Measurements from ENCODE around the gene STEAP1.

STEAP1 gene

DNA sequence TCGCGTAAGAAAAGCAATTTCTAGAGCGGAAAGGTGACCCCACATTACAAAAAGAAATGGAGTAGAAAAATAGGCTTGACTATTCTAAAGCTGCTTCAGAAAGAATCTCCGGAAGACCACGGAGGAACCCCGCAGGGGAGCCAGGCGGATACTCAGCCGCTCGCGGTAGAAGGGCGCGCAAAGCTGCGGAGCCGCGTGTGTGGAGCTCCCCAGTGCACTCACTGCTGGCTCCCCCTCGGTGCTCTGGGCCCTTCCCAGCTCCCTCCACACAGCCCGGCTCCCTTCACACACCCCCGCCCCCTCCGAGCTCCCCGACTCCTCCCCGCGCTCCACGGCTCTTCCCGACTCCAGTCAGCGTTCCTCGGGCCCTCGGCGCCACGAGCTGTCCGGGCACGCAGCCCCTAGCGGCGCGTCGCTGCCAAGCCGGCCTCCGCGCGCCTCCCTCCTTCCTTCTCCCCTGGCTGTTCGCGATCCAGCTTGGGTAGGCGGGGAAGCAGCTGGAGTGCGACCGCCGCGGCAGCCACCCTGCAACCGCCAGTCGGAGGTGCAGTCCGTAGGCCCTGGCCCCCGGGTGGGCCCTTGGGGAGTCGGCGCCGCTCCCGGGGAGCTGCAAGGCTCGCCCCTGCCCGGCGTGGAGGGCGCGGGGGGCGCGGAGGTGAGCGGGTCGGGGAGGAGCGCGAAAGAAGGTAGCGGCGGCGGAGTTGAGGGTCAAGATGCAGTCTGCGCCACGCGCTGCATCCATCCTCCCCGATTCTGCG lies 57.3 kb downstream of the STEAP1 start, which contains the start of gene STEAP2:
TSS of gene STEAP2 (plus strand) at position 350 of the 758 bp plus-strand sequence. CDS start 13,343 bp downstream, outside the sequence.
- DNase-seq (ENCODE audit: low spot score): no peak

- no peak for DNase-seq (ENCODE audit: low spot score)
Measured at GRCh38 chr7:90212149-90212495, 57.9 kb downstream of the STEAP1 start.

- DNase-seq (ENCODE audit: low spot score): no peak
Measured at GRCh38 chr7:90213521-90213920, 59.3 kb downstream of the STEAP1 start.
